ENCODE results near the gene NEDD1.
A peak's percentile ranks its signal among the peaks of the same experiment; 100 is the strongest.

The NEDD1 gene, protein sequence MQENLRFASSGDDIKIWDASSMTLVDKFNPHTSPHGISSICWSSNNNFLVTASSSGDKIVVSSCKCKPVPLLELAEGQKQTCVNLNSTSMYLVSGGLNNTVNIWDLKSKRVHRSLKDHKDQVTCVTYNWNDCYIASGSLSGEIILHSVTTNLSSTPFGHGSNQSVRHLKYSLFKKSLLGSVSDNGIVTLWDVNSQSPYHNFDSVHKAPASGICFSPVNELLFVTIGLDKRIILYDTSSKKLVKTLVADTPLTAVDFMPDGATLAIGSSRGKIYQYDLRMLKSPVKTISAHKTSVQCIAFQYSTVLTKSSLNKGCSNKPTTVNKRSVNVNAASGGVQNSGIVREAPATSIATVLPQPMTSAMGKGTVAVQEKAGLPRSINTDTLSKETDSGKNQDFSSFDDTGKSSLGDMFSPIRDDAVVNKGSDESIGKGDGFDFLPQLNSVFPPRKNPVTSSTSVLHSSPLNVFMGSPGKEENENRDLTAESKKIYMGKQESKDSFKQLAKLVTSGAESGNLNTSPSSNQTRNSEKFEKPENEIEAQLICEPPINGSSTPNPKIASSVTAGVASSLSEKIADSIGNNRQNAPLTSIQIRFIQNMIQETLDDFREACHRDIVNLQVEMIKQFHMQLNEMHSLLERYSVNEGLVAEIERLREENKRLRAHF

DNA sequence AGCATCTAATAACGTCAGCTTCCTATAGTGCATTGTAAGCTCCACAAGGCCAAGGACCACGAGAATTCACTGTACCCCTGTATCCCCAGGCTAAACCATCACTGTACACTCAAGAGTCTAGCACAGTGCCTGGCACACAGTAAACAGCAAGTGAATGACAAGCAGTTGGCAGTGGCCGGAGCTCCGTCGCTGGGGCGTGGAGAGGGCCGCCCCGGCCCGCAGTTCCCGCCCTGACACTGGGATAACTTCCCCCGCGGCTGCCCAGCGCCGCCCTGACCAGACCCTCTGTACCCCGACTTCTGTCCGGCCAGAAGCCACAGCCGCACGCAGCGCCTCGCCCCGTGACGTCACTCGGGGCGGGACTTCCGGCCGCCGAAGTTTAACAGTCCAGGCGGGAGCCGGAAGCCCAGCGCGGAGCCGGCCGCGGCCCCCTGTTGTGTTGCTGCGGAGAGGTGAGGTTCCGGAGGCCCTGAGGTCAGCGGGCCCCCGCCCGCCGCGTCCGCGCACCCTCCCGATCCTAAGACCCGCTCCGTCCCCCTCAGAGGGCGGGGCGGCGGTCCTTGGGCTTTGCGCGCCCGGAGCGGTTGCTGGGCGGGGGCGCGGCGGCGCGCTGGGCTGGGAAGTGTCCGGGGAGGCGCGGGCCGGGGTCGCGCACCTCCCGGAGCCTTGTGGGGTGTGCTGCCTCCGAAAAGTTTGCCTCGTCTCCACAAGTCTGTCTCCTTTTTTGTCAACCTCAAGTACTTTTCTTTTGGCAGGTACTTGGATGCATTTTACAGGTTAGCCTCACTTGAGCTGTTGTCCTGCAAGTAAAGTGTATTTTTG, at the start of gene NEDD1:
TSS of gene NEDD1 (plus strand) at position 409 of the 822 bp plus-strand sequence. CDS start 2,503 bp downstream, outside the sequence.
- peak; percentile 78 for DNase-seq (ENCODE audit: low read depth)

DNA sequence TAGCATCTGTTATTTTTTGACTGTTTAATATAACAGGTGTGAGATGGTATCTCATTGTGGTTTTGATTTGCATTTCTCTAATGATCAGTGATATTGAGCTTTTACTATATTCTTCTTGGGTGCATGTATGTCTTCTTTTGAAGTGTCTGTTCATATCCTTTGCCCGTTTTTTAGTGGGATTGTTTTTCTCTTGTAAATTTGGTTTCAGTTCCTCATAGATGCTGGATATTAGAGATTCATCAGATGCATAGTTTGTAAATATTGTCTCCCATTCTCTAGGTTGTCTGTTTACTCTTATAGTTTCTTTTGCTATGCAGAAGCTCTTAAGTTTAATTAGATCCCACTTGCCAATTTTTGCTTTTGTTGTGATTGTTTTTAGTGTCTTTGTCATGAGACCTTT, 48.9 kb upstream of the NEDD1 start:
- DNase-seq (ENCODE audit: low read depth): no peak

DNA sequence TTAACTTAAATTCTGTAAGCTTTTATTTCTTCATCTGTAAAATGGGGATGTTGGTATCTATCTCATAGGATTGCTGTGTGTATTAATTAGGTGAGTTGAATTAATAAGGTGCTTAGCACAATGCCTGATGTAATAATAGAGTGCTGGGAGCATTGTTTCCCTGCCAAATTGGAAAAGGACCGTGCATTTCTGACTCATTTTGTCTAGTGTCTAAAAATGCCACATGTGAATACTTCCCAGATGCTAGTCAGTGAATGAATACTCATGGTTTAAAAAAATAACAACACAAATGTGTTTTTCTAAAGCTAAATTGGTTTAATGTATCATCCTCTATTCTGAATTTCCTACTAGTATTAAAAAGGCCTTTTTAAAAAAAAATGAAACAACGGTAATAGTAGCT, 45.4 kb upstream of the NEDD1 start:
- DNase-seq (ENCODE audit: low read depth): no peak

GRCh38 chr12:96862326-96862725, 44.7 kb upstream of the NEDD1 start:
- no peak for DNase-seq (ENCODE audit: low read depth)

DNA sequence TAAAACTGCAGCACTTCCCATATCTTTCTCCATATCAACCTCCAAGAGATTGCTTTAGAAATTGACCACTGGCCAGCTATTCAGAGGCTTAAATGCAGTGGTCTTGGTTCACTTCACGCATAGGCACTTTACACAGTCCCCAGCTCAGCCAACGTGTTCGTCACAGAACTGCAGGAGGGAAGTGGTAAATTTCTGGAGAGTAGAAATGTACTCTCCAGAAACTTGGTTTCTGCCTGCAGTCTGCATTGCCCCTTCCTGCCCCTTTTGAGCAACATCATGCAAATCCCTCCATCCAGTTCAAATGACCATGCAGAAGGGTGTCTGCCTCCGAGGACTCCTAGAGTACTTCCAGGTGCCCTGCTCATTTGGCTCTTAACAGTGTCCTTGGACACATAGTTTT, 42.7 kb upstream of the NEDD1 start:
- no peak for DNase-seq (ENCODE audit: low read depth)

DNA sequence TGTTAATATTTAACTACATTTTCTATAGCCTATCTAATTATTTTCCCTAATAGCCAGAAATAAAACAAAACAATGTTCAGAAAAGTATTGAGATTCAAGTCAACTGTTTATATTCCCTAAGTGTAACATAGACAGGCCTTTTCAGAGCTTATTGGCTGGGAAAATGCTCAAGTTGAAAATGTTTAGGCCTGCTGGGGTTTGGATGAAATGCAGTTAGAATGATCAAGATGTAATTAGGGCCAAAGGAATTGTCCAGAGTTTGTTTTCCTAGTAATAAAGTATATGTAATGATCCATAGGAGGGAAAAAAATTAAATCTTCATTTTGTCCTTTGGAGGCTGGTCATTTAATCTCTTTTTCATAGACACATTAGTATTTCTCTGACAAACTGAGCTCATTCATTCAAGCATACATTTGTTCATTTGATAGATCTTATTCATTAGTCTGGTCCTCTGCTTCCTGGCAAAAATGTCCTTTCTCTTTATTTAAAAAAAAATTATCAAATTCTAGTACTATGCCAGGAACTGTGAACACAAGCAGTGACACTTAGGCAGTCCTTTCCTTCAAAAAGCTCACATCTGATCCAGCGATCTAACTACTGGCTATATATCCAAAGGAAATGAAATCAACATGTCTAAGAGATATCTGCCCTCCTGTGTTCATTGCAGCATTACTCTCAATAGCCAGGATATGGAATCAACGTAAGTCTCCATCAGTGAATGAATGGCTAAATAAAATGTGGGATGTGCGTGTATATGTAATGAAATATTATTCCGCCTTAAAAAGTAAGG, 40.1 kb upstream of the NEDD1 start:
- DNase-seq (ENCODE audit: low read depth): no peak

DNA sequence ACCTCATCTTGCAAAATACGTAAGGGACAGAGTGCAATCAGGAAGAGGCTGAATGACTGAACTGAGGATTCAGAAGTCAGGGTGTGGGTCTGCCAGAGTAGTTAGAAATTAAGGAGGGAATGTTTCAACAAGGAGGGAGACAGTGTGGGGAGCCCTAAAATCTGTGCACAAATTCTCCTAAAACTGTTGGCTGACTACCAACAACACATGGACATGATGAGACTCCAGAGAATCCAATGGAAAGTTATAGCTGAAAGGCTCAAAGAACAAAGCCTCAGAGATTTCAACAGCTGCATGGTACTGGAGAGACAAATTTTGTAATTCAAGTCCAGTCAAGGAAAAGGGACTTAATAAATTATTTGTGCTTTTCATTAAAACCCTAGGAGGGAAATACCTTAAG, 36.1 kb upstream of the NEDD1 start:
- DNase-seq (ENCODE audit: low read depth): no peak

DNA sequence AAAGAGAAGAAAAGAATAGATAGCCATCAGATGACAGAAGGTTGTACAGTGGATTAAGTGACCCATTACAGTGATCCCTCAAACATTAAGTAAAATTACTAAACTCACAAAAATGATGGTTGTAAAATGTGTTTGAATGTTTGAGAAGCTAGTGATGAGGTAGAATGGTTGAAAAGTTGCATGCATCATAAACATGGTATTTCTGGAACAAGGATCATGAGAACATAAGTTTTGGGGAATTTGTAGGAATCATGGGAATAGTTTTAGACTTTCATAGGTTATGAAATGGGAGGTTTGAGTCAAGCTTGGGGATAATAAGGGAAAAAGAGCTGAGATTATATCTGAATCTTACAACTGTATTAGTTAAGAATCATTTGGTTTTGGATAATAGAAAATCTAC, 34.1 kb upstream of the NEDD1 start:
- no peak for DNase-seq (ENCODE audit: low read depth)

DNA sequence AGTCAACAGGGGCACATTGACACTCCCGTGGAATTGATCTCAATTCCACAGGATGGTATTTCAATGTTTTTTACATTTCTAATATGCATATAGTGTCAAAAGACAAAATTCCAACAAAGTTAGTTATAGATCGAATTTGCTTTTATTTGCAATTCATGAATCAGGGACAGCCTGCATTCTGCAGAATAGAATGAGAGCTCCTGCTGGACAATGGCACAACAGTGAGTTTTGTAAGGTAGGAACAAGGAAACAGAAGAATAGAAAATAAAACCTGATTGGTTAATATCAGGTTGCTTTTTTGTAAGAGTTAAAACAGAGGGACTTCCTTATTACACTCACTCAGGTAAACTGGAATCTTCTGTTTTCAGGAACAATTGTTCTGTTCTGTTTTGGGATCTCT, 32.8 kb upstream of the NEDD1 start:
- no peak for DNase-seq (ENCODE audit: low read depth)

- no peak for DNase-seq (ENCODE audit: low read depth)
Measured at GRCh38 chr12:96876966-96877365, 30.1 kb upstream of the NEDD1 start.

- no peak for DNase-seq (ENCODE audit: low read depth)
Measured at GRCh38 chr12:96878704-96879103, 28.4 kb upstream of the NEDD1 start.

GRCh38 chr12:96879301-96879700, 27.8 kb upstream of the NEDD1 start:
- no peak for DNase-seq (ENCODE audit: low read depth)

- no peak for DNase-seq (ENCODE audit: low read depth)
Measured at GRCh38 chr12:96880220-96880619, 26.8 kb upstream of the NEDD1 start.

DNA sequence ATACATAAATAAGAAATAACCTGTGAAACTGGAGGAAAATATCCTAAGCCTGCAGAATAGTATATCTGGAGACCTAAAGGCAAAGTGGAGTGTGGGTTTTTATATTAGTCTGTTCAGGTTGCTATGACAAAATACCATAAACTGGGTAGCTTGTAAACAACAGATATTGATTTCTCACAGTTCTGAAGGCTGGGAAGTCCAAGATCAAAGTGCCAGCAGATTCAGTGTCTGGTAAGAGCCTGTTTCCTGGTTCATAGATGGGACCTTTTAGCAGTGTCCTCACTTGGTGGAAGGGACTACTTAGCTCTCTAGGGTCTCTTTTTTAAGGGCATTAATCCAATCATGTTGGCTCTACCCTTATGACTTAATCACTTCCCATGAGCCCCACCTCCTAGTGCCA, 25.4 kb upstream of the NEDD1 start:
- no peak for DNase-seq (ENCODE audit: low read depth)

DNA sequence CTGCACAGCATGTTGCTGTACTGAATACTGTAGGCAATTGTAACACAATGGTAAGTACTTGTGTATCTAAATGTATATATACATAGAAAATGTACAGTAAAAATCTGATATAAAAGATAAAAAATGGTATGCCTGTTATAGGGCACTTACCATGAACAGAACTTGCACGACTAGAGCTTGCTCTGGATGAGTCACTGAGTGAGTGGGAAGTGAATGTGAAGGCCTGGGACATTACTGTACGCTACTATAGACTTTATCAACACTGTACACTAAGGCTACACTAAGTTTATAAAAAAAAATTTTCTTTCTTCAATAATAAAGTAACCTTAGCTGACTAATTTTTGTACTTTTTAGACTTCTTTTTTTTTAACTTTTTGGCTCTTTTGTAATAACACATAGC, 24.2 kb upstream of the NEDD1 start:
- no peak for DNase-seq (ENCODE audit: low read depth)

DNA sequence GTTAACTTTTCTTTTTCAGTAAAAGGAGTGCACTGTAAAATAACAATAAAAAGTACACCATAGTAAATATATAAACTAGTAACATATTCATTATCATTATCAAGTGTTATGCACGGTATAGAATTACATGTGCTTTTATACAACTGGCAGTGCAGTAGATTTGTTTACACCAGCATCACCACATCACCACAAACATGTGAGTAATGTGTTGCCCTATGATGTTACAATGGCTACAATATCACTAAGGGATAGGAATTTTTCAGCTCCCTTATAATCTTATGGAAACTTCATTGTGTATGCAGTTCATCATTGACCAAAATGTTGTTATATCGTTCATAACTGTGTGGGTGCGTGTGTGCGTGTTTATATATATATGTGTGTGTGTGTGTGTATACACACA, 23.5 kb upstream of the NEDD1 start:
- no peak for DNase-seq (ENCODE audit: low read depth)

GRCh38 chr12:96886998-96887677, 19.9 kb upstream of the NEDD1 start:
- no peak for DNase-seq (ENCODE audit: low read depth)

DNA sequence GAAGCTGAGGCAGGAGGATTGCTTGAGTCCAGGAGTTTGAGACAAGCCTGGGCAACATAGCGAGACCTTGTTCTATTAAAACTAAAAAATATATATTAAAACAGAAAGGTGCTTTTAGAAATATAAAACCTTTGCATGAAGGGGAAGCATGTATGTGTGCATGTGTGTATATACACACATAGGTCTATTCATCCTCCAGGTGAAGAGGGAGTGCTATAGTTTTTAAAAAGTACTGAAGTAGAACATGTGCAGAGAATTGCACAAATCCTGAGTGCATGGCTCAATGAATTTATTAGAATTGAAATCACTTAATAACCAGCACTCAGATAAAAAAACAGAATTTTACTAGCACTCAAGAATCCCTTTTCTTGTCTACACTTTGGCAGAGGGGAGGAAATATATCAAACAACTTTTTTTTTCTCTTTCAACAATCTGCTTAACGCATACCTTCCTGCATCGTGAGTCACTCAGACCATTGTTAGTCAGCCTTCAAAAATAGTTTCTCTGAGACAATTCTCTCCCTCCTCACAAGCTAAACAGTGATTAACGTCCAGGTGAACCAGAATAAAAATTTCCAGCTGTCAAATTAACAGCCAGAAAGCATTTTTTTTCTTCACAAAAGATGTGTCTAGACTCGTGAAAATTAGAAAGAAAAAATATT, 17.7 kb upstream of the NEDD1 start:
- no peak for DNase-seq (ENCODE audit: low read depth)

- no peak for DNase-seq (ENCODE audit: low read depth)
Measured at GRCh38 chr12:96890331-96890730, 16.7 kb upstream of the NEDD1 start.

GRCh38 chr12:96892104-96892503, 15.0 kb upstream of the NEDD1 start:
- no peak for DNase-seq (ENCODE audit: low read depth)

GRCh38 chr12:96897421-96897820, 9.6 kb upstream of the NEDD1 start:
- DNase-seq (ENCODE audit: low read depth): no peak
